Fibroblast of the aortic adventitia (primary cell): ENCODE results near the gene PLEKHM2. TPM values are rescaled to one million over a fixed set of nuclear protein-coding genes. Genes with fewer than 3 reads are reported as not detected.
A peak's percentile ranks its signal among the peaks of the same experiment; 100 is the strongest.

ENCODE experiments used
- DNase-seq: peaks from one replicate; pipeline ENCODE4 v3.0.0-alpha.2; 2010; ENCODE audit warnings: low read depth
- H3K4me3 ChIP-seq: 2 replicates; pipeline ENCODE4 v1.5.1; 2011; ENCODE audit warnings: low read depth, mild to moderate bottlenecking, control low read depth, low read length, moderate library complexity
- CTCF ChIP-seq: IDR thresholded peaks from 2 replicates; pipeline ENCODE4 v1.5.1; 2011; ENCODE audit warnings: mild to moderate bottlenecking, low read length, control low read depth, inconsistent platforms; ENCODE audit not compliant: insufficient read depth
- small RNA-seq: library from RNA; depleted of rRNA; stranded (forward); fragments of <200 nt; gene quantifications from one replicate; pipeline ENCODE3, GENCODE V24; 2012
- total RNA-seq: library from RNA; depleted of rRNA; stranded (reverse); fragments of >200 nt; gene quantifications from 2 replicates; pipeline ENCODE4 v1.2.3, GENCODE V29; 2012; ENCODE audit warnings: low replicate concordance

The PLEKHM2 gene
- total RNA-seq, 1 donor, result 76.5 TPM

DNA sequence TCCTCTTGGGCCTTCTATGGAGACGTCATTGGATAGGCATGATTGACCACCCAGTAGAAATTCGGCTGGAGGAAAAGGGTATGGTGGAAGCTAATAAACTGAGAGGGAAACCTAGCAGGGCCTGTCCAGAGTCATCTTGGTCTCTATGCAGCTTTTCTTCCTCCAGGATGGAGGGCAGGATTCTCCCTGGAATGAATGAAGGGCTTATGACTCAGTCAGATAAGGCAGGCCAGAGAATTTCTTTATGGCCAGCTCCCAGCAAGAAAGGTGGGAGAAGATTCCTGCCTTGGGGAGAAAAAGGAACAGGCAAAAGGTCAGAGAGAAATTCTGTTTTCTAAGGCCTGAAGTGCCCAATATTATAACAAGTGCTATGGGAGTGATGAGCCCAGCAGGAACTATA, 91.6 kb downstream of the PLEKHM2 start:
- no peak for TF ChIP-seq CTCF
- peak; percentile 62 for DNase-seq
- H3K4me3 ChIP-seq, result no peak overlapping the region

- DNase-seq, result no peak
- no peak overlapping the region for H3K4me3 ChIP-seq
- no peak for TF ChIP-seq CTCF
Measured at GRCh38 chr1:15777909-15778707, 94.0 kb downstream of the PLEKHM2 start.

Small RNA genes within 50 kb of the gene (small RNA-seq; reads per million reads assigned to genes)
- gene AL121992.2, result not detected

Other genes starting within 250 kb of the PLEKHM2 start
- not detected in 2 replicates for gene CTRC, start 245.9 kb upstream of the PLEKHM2 start, total RNA-seq
- gene CELA2A, start 227.6 kb upstream of the PLEKHM2 start, total RNA-seq, result not detected in 2 replicates
- gene CELA2B, start 208.2 kb upstream of the PLEKHM2 start, total RNA-seq, result not detected in 2 replicates
- gene CASP9, start 160.1 kb upstream of the PLEKHM2 start, total RNA-seq, result 5.2 and 7.1 TPM in 2 replicates
- 8.6 and 20.0 TPM in 2 replicates for gene DNAJC16, start 157.5 kb upstream of the PLEKHM2 start, total RNA-seq
- gene AGMAT, start 99.3 kb upstream of the PLEKHM2 start, total RNA-seq, result 0.16 and 1.4 TPM in 2 replicates
- gene DDI2, start 66.9 kb upstream of the PLEKHM2 start, total RNA-seq, result 14.0 and 26.0 TPM in 2 replicates
- 0.54 and 0.65 TPM in 2 replicates for gene SLC25A34, start 51.9 kb downstream of the PLEKHM2 start, total RNA-seq
- gene TMEM82, start 58.2 kb downstream of the PLEKHM2 start, total RNA-seq, result not detected in 2 replicates
- gene FBLIM1, start 74.5 kb downstream of the PLEKHM2 start, total RNA-seq, result 41.0 and 114 TPM in 2 replicates
- gene UQCRHL, start 123.3 kb downstream of the PLEKHM2 start, total RNA-seq, result 1.9 and 2.0 TPM in 2 replicates
- 20.5 and 24.3 TPM in 2 replicates for gene SPEN, start 163.4 kb downstream of the PLEKHM2 start, total RNA-seq